Renal pelvis (tissue), 4 donors: ENCODE results near the gene DDR1. TPM values are rescaled to one million over a fixed set of nuclear protein-coding genes. Genes with fewer than 3 reads are reported as not detected.
"Not testable (repeated sequence)": the region's sequence is repeated elsewhere in the genome, so short reads cannot be mapped to it uniquely, and the experiment has no call there.

ENCODE experiments used
- DNase-seq: peaks from one replicate; pipeline ENCODE4 v3.0.0-alpha.2; 2013
- polyA plus RNA-seq, 3 donors: library from polyadenylated mRNA; unstranded; fragments of 120-200 nt; gene quantifications; one replicate each; pipeline ENCODE4 v1.2.1, GENCODE V29; 2013; ENCODE audit not compliant: insufficient read length in 3 of 3

DDR1 gene
- polyA plus RNA-seq, 3 donors, result 196 to 203 (median 201) TPM

GRCh38 chr6:30847971-30848436 is 36.3 kb upstream of the DDR1 start:
- DNase-seq, result no peak

- DNase-seq, result no peak
These were observed 34.2 kb upstream of the DDR1 start for GRCh38 chr6:30849903-30850651.

GRCh38 chr6:30852459-30852858 is 31.9 kb upstream of the DDR1 start:
- not testable (repeated sequence) for DNase-seq

GRCh38 chr6:30854285-30855040 is 29.9 kb upstream of the DDR1 start:
- DNase-seq, result no peak

- no peak for DNase-seq
These were observed 28.8 kb upstream of the DDR1 start for GRCh38 chr6:30855429-30856075.

- DNase-seq, result no peak
These were observed 27.2 kb upstream of the DDR1 start for GRCh38 chr6:30857112-30857511.

GRCh38 chr6:30857549-30857948 is 26.8 kb upstream of the DDR1 start:
- no peak for DNase-seq

- DNase-seq, result not testable (repeated sequence)
These were observed 24.6 kb upstream of the DDR1 start for GRCh38 chr6:30859726-30860125.

GRCh38 chr6:30861257-30862048 is 22.9 kb upstream of the DDR1 start:
- DNase-seq, result no peak

GRCh38 chr6:30862156-30862875 is 22.0 kb upstream of the DDR1 start:
- DNase-seq, result no peak

- no peak for DNase-seq
These were observed 20.0 kb upstream of the DDR1 start for GRCh38 chr6:30864325-30864724.

GRCh38 chr6:30869241-30869749 is 15.0 kb upstream of the DDR1 start:
- not testable (repeated sequence) for DNase-seq

GRCh38 chr6:30870546-30870945 is 13.8 kb upstream of the DDR1 start:
- no peak for DNase-seq

GRCh38 chr6:30871592-30872183 is 12.6 kb upstream of the DDR1 start:
- DNase-seq, result no peak

- DNase-seq, result no peak
These were observed 11.1 kb upstream of the DDR1 start for GRCh38 chr6:30873137-30873640.

GRCh38 chr6:30873795-30874194 is 10.5 kb upstream of the DDR1 start:
- not testable (repeated sequence) for DNase-seq

- DNase-seq, result no peak
These were observed 8.9 kb upstream of the DDR1 start for GRCh38 chr6:30875244-30876038.

- no peak for DNase-seq
These were observed 8.1 kb upstream of the DDR1 start for GRCh38 chr6:30876039-30876730.
